Stimulated activated CD4-positive, alpha-beta T cell treated with anti-CD3 and anti-CD28 coated beads, Interleukin-4, amount 100 ng/mL, for 1 hour (primary cell): Measurements from ENCODE around the gene ZNF570.
A peak's percentile ranks its signal among the peaks of the same experiment; 100 is the strongest.

ENCODE experiments used
- DNase-seq: peaks from one replicate; pipeline ENCODE4 v3.0.0-alpha.2; 2020

The ZNF570 gene

DNA sequence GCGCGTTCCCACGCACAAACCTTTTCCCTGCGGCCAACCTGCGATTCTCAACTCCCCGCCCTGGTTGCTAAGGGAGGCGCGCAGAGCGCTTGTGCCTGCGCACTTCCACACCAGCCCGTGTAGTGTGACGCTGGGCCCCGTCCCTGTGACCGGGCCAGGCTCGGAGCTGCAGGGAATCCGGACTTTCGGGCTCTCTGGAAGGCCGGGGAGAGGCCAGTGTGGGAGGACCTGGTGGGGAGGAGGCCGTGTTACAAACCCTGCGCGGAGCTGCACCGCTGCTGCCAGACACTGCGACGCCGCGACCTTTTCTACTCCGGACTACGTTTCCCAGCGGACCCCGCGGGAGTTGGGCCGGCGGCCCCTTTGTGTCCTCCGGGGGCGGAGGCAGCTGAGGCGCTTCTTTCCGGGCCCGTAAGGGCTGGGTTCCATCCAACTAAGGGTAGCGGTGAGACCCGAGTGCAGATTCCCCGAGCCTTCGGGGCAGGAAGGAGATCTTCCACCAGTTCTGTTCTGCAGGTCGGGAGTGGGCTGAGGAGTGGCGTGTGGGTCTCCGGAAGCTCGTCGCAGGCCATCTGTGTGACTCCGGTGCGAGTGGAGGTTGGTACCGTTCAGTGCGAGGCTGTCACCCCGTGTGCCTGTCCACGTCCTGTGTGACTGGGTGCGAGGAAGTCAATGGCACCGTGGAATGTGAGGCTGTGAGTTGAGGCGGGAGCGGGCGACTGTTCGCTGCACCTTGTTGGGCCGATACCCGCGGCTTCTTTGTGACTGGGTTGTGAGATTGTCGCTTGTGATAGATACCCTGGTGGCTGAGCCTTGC, at the start of gene ZNF570:
Gene ZNF570, plus strand, starts transcription at position 396 of the 817 bp plus-strand sequence. CDS start 999 bp downstream, outside the sequence.
- peak; percentile 88 for DNase-seq

DNA sequence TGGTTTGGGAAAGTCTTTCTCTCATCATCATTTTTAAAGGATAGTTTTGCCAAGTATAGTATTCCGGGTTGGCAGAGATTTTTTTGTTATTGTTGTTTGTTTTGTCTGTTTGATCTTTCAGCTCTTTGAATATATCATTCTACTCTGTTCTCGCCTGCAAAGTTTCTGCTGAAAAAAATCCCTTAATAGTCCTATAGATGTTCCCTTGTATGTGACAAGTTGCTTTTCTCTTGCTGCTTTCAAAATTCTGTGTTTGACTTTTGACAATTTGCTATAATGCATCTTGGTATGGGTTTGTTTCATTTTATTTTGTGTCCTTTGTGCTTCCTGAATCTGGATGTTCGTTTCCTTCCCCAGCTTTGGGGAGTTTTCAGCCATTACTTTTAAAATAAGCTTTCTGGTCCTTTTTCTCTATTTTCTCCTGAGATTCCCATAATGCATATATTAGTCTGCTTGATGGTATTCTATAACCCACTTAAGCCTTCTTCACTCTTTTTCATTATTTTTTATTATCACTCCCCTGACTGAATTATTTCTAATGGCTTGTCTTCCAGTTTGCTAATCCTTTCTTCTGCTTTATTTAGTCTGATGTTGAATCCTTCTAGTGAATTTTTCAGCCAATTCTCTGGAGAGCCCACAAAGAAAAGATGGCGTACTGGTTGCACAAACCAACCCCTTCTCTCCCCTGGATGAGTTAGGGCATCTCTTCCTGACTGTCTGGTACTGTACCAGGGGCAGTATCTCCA, 16.5 kb upstream of the ZNF570 start:
- DNase-seq, result no peak

GRCh38 chr19:37466277-37466797, 2.8 kb upstream of the ZNF570 start:
- DNase-seq, result no peak

GRCh38 chr19:37466798-37467607, 2.2 kb upstream of the ZNF570 start, which contains the start of gene ZNF569:
Gene ZNF569, minus strand, starts transcription at chr19:37467444. Its CDS starts 22,523 bp downstream, at chr19:37444921.
- DNase-seq, result peak; percentile 86

DNA sequence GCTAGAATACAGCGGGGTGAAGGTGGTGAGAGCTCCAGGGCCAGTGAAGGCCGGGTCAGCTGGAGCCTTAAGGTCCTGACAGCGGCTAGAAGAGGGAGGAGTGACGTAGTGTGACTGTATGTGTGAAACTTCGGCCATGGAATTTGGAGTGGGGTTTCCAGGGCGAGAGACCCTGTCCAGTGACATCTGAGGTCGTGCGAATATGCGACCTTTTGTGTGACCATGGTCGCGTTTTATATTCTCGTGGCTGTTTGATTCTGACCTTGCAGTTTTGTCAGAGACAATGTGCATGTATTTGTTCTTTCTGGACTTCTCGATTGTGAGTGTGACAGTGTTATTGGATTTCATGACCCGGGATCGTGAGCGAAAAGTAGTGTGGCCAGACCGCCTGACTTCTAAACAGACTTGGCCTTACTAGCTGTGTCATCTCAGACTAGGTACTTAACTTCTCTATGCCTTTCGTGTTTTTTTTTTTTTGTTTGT, 1.5 kb upstream of the ZNF570 start:
- no peak for DNase-seq

- DNase-seq, result no peak
Measured at GRCh38 chr19:37470216-37470615, 1.1 kb downstream of the ZNF570 start.

DNA sequence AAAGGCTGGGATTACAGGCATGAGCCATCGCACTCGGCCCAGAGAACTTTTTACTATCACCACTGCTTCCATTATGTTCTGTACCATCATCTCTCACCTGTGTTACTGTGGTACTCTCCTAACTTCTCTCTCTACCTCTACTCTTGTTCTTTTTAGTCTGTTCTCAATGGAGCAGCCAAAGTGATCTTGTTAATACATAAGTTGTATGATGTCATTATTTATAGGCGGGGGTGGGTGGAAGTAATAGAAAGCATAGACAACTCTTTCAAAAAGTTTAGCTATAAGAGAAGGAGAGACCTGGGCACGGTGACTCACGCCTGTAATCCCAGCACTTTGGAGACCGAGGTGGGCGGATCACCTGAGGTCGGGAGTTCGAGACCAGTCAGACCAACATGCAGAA, 3.0 kb downstream of the ZNF570 start:
- DNase-seq, result no peak

GRCh38 chr19:37484406-37485168, 15.4 kb downstream of the ZNF570 start:
- DNase-seq, result no peak

- DNase-seq, result no peak
Measured at GRCh38 chr19:37492213-37492612, 23.1 kb downstream of the ZNF570 start.

- DNase-seq, result peak; percentile 2
Measured at GRCh38 chr19:37505958-37506386, 36.8 kb downstream of the ZNF570 start.

- DNase-seq, result peak; percentile 78
Measured at GRCh38 chr19:37506387-37507166, 37.4 kb downstream of the ZNF570 start, which contains the start of gene ZNF793. Gene ZNF793, plus strand, starts transcription at chr19:37506939. Its CDS starts 16,501 bp downstream, at chr19:37523440.

- DNase-seq, result no peak
Measured at GRCh38 chr19:37507167-37507464, 38.0 kb downstream of the ZNF570 start.

- DNase-seq, result no peak
Measured at GRCh38 chr19:37511186-37511585, 42.0 kb downstream of the ZNF570 start.

- no peak for DNase-seq
Measured at GRCh38 chr19:37511821-37512220, 42.7 kb downstream of the ZNF570 start.

GRCh38 chr19:37513397-37513796, 44.2 kb downstream of the ZNF570 start:
- no peak for DNase-seq

- no peak for DNase-seq
Measured at GRCh38 chr19:37519890-37520289, 50.7 kb downstream of the ZNF570 start.

DNA sequence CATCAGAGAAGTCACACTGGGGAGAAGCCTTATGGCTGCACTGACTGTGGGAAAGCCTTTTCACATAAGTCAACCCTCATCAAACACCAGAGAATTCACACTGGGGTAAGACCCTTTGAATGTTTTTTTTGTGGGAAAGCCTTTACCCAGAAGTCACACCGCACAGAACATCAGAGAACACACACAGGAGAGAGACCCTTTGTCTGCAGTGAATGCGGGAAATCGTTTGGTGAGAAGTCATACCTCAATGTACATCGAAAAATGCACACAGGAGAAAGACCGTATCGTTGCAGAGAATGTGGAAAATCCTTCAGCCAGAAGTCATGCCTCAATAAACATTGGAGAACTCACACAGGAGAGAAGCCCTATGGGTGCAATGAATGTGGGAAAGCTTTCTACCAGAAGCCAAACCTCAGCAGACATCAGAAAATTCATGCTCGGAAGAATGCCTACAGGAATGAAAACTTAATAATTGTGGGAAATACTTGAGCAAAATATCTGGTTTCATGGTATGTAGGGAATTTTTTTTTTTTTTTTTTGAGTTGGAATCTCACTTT, 68.3 kb downstream of the ZNF570 start:
- DNase-seq, result no peak
